OCI-LY7 (cell line): ENCODE results near the gene MYOZ2.

Experiments
- CTCF ChIP-seq: fragments of 200-600 bp; sonication (generic); conservative IDR thresholded peaks from 2 replicates; pipeline ENCODE4 v1.5.1; 2014; ENCODE audit warnings: mild to moderate bottlenecking, antibody characterized with exemption, low read length, moderate library complexity, mixed read lengths
- EZH2phosphoT487 ChIP-seq: fragments of 200-600 bp; sonication (generic); IDR thresholded peaks from 2 replicates; pipeline ENCODE4 v1.6.1; 2018; ENCODE audit warnings: low read depth, borderline replicate concordance, mild to moderate bottlenecking, mixed run types, antibody characterized with exemption, low read length, moderate library complexity, mixed read lengths

GRCh38 chr4:119232286-119232685 is 96.7 kb downstream of the MYOZ2 start:
- no peak for TF ChIP-seq CTCF
- TF ChIP-seq EZH2phosphoT487, result no peak
